SJCRH30 (cell line): Measurements from ENCODE around the gene PTGDS. TPM values are rescaled to one million over a fixed set of nuclear protein-coding genes. Genes with fewer than 3 reads are reported as not detected.

Experiments used
- DNase-seq, 2 experiments: peaks; one replicate each; pipeline ENCODE4 v3.0.0-alpha.2; 2015 to 2020
- H3K27ac ChIP-seq: fragments of 250-450 bp; sonication (Bioruptor Pico); 2 replicates; pipeline ENCODE4 v1.5.1; 2020; ENCODE audit warnings: mild to moderate bottlenecking, moderate library complexity
- H3K27me3 ChIP-seq: fragments of 250-450 bp; sonication (Bioruptor Pico); 2 replicates; pipeline ENCODE4 v1.5.1; 2020; ENCODE audit warnings: mild to moderate bottlenecking, moderate library complexity
- H3K36me3 ChIP-seq: fragments of 250-450 bp; sonication (Bioruptor Pico); 2 replicates; pipeline ENCODE4 v1.5.1; 2020; ENCODE audit warnings: mild to moderate bottlenecking, moderate library complexity
- H3K4me1 ChIP-seq: fragments of 250-450 bp; sonication (Bioruptor Pico); 2 replicates; pipeline ENCODE4 v1.5.1; 2020; ENCODE audit warnings: mild to moderate bottlenecking, moderate library complexity
- H3K4me3 ChIP-seq: fragments of 250-450 bp; sonication (Bioruptor Pico); 2 replicates; pipeline ENCODE4 v1.5.1; 2020; ENCODE audit warnings: mild to moderate bottlenecking, moderate library complexity
- H3K9me3 ChIP-seq: fragments of 250-450 bp; sonication (Bioruptor Pico); replicated peaks from 2 replicates; pipeline ENCODE4 v1.5.1; 2020; ENCODE audit warnings: mild to moderate bottlenecking, moderate library complexity
- total RNA-seq: library from RNA; depleted of rRNA; stranded (reverse); fragments of >200 nt; shearing (Covaris generic); gene quantifications from 2 replicates; pipeline ENCODE4 v1.2.3, GENCODE V29; 2014

The PTGDS gene
- total RNA-seq, 1 experiment from 2014 or later, result not detected

- H3K9me3 ChIP-seq, result no peaks in the 10 kb centered on the region
- H3K27me3 ChIP-seq, result peaks cover 58% of the 10 kb centered on the region
- peaks cover 7% of the 10 kb centered on the region for H3K4me1 ChIP-seq
- no peaks in the 10 kb centered on the region for H3K36me3 ChIP-seq
- H3K27ac ChIP-seq, result no peak overlapping the region
- DNase-seq, result no peak
- no peak overlapping the region for H3K4me3 ChIP-seq
Observed at GRCh38 chr9:136971746-136972145, 5.6 kb upstream of the PTGDS start.

GRCh38 chr9:136972335-136972734 is 5.0 kb upstream of the PTGDS start:
- no peak for DNase-seq
- no peak overlapping the region for H3K27ac ChIP-seq
- H3K9me3 ChIP-seq, result no peaks in the 10 kb centered on the region
- H3K4me3 ChIP-seq, result no peak overlapping the region
- no peaks in the 10 kb centered on the region for H3K36me3 ChIP-seq
- H3K27me3 ChIP-seq, result peaks cover 53% of the 10 kb centered on the region
- H3K4me1 ChIP-seq, result peaks cover 7% of the 10 kb centered on the region

- H3K36me3 ChIP-seq, result no peaks in the 10 kb centered on the region
- H3K9me3 ChIP-seq, result no peaks in the 10 kb centered on the region
- peaks cover 52% of the 10 kb centered on the region for H3K27me3 ChIP-seq
- H3K4me3 ChIP-seq, result no peak overlapping the region
- no peak overlapping the region for H3K27ac ChIP-seq
- DNase-seq, result no peak
- H3K4me1 ChIP-seq, result peaks cover 7% of the 10 kb centered on the region
Observed at GRCh38 chr9:136972743-136973142, 4.6 kb upstream of the PTGDS start.

DNA sequence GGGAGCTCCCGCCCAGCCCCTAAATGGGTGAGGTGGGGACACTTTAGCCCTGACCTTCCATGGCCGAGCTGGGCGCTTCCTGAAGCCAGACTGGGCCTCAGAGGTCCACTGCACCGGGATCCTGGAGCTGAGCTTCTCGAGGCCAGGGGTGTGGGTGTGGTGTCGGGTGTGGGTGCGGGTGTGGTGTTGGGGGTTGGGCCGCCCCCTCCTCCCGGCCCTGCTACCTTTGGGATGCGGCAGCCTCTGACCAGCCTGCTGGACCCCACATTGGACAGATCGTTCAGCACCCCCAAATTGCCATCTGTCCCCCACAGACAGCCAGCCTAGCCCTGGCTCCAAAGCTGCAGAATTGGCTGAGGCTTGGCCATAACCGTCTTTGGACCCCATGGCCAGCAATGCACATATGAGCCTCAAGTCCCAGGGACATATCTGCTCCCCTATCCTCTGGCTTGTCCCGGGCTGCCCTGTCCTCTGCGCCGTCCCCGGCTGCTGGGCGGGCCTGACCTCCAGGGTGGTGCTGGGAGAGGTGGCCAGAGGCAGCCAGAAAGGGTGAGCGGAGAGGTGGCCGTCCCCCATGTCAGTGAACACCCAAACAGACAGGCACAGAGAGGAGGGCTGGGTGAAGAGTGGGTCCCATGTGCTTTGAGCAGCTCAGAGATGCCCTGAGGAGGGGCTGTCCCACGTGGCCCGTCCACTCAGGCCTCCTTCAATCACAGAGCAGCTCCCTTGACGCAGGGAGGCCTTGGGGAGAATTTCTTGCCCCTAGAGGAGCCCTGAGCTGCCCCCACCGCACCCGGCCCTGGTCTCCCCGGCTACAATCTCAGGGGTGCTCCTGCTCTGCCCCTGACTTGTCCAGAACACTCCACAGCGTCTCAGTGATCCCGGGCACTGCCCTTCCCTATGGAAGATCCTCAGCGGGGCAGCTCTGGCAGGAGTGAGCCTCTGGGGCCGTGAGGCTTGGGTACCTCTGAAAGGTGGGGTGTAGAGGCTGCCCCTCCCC is 3.4 kb upstream of the PTGDS start:
- Histone ChIP-seq H3K4me3 (no peak overlapping the region), H3K27me3 (peaks cover 42% of the 10 kb centered on the region), H3K36me3 (no peaks in the 10 kb centered on the region), H3K4me1 (peaks cover 7% of the 10 kb centered on the region), H3K9me3 (no peaks in the 10 kb centered on the region), H3K27ac (no peak overlapping the region)
- no peak for DNase-seq

DNA sequence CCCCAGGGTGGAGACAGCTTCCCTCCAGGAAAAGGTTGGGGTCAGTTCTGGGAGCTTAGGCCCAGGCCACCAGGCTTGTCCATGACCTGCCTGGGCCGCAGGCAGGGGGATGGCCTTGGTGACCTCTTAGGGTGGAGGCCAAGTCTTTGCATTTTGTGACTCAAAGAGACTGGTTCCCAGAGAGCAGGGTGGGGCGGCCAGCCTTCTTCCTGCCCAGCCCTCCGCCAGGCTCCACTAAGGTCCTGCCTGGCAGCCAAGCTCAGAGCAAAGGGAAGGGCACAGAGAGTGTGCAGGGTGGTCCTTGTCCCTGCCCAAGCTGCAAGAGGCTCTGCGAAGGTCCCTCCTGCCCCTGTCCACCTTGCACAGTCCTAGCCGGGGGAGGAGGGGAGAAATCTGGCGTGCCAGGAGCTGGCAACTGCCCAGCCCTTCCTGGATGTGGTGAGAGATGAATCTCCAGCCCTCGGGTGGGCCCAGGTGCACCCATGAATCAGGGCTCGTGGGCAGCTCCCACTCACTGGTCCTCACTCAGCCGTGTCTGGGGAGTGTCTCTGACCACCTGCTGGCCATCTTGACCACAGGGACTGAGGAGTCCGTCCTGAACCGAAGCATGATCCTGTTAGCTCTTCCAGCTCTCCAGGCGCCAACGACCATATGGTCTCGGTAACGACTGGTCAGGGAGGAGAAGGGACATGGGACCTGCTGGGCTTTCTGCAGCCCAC is 2.3 kb upstream of the PTGDS start:
- no peak overlapping the region for H3K4me3 ChIP-seq
- H3K36me3 ChIP-seq, result no peaks in the 10 kb centered on the region
- peaks cover 7% of the 10 kb centered on the region for H3K4me1 ChIP-seq
- no peak overlapping the region for H3K27ac ChIP-seq
- DNase-seq, result no peak
- no peaks in the 10 kb centered on the region for H3K9me3 ChIP-seq
- peaks cover 35% of the 10 kb centered on the region for H3K27me3 ChIP-seq

GRCh38 chr9:136975644-136976043 is 1.7 kb upstream of the PTGDS start:
- H3K9me3 ChIP-seq, result no peaks in the 10 kb centered on the region
- H3K4me3 ChIP-seq, result no peak overlapping the region
- H3K36me3 ChIP-seq, result no peaks in the 10 kb centered on the region
- H3K4me1 ChIP-seq, result peaks cover 7% of the 10 kb centered on the region
- H3K27me3 ChIP-seq, result peaks cover 30% of the 10 kb centered on the region
- DNase-seq, result peak; percentile 63 to 68
- H3K27ac ChIP-seq, result no peak overlapping the region

- Histone ChIP-seq H3K27ac (no peak overlapping the region), H3K4me1 (peaks cover 23% of the 10 kb centered on the region), H3K9me3 (no peaks in the 10 kb centered on the region), H3K4me3 (no peak overlapping the region), H3K36me3 (no peaks in the 10 kb centered on the region), H3K27me3 (peaks cover 12% of the 10 kb centered on the region)
- DNase-seq, result no peak
Observed at GRCh38 chr9:136977649-136978072, 357 bp downstream of the PTGDS start.

- no peak overlapping the region for H3K27ac ChIP-seq
- H3K9me3 ChIP-seq, result no peaks in the 10 kb centered on the region
- no peak for DNase-seq
- peaks cover 6% of the 10 kb centered on the region for H3K27me3 ChIP-seq
- H3K36me3 ChIP-seq, result no peaks in the 10 kb centered on the region
- peaks cover 24% of the 10 kb centered on the region for H3K4me1 ChIP-seq
- no peak overlapping the region for H3K4me3 ChIP-seq
Observed at GRCh38 chr9:136978073-136978864, 965 bp downstream of the PTGDS start.

- no peaks in the 10 kb centered on the region for H3K36me3 ChIP-seq
- H3K4me3 ChIP-seq, result no peak overlapping the region
- H3K27ac ChIP-seq, result no peak overlapping the region
- H3K9me3 ChIP-seq, result no peaks in the 10 kb centered on the region
- peaks cover 4% of the 10 kb centered on the region; the same call in 1 of the 2 replicates for H3K27me3 ChIP-seq
- H3K4me1 ChIP-seq, result peaks cover 24% of the 10 kb centered on the region
- DNase-seq, result no peak
Observed at GRCh38 chr9:136978865-136979544, 1.7 kb downstream of the PTGDS start.

GRCh38 chr9:136979769-136980587 is 2.7 kb downstream of the PTGDS start:
- Histone ChIP-seq H3K36me3 (no peaks in the 10 kb centered on the region), H3K27me3 (peaks cover 4% of the 10 kb centered on the region; the same call in 1 of the 2 replicates), H3K27ac (no peak overlapping the region), H3K4me3 (no peak overlapping the region), H3K9me3 (no peaks in the 10 kb centered on the region), H3K4me1 (peaks cover 24% of the 10 kb centered on the region)
- DNase-seq, result no peak

GRCh38 chr9:136980669-136981478 is 3.6 kb downstream of the PTGDS start:
- Histone ChIP-seq H3K27ac (no peak overlapping the region), H3K27me3 (peaks cover 2% of the 10 kb centered on the region; the same call in 1 of the 2 replicates), H3K4me1 (peaks cover 22% of the 10 kb centered on the region), H3K4me3 (no peak overlapping the region), H3K9me3 (no peaks in the 10 kb centered on the region), H3K36me3 (no peaks in the 10 kb centered on the region)
- no peak for DNase-seq

GRCh38 chr9:136981588-136982231 is 4.4 kb downstream of the PTGDS start:
- DNase-seq, result no peak

More at GRCh38 chr9:136981588-136982231, 4.4 kb downstream of the PTGDS start:
- Histone ChIP-seq H3K27ac (no peak overlapping the region), H3K4me1 (peaks cover 17% of the 10 kb centered on the region; the same call in 1 of the 2 replicates), H3K4me3 (no peak overlapping the region), H3K27me3 (no peaks in the 10 kb centered on the region; the same call in 1 of the 2 replicates), H3K9me3 (no peaks in the 10 kb centered on the region), H3K36me3 (no peaks in the 10 kb centered on the region)
